SK-N-SH treated with all-trans-retinoic acid at 6 μM for 48 hours (cell line): ENCODE measurements around the gene ARL4D.

Experiments used
- ATAC-seq: fragments of 200-7000 bp; cut with Tn5 transposase; 3 replicates; pipeline ENCODE4 v1.9.1; 2020; ENCODE audit warnings: mild to moderate bottlenecking, moderate library complexity
- ARNTL ChIP-seq: fragments of 450-650 bp; formaldehyde crosslinking; IDR thresholded peaks from 2 replicates; pipeline ENCODE4 v1.5.0; 2020; ENCODE audit warnings: low read depth, mild to moderate bottlenecking, moderate library complexity, borderline replicate concordance
- ESRRG ChIP-seq: fragments of 250-450 bp; sonication (Bioruptor Pico); IDR thresholded peaks from 2 replicates; pipeline ENCODE4 v1.6.1; 2021; ENCODE audit warnings: mild to moderate bottlenecking
- GLIS3 ChIP-seq: fragments of 250-450 bp; sonication (Bioruptor Pico); IDR thresholded peaks from 2 replicates; pipeline ENCODE4 v1.5.0; 2020; ENCODE audit warnings: mild to moderate bottlenecking, moderate library complexity
- ISL1 ChIP-seq: fragments of 250-450 bp; sonication (Bioruptor Pico); IDR thresholded peaks from 2 replicates; pipeline ENCODE4 v2.1.2; 2022; ENCODE audit warnings: mild to moderate bottlenecking, moderate library complexity
- OSR1 ChIP-seq: fragments of 250-450 bp; sonication (Bioruptor Pico); IDR thresholded peaks from 2 replicates; pipeline ENCODE4 v1.8.0; 2022; ENCODE audit warnings: moderate library complexity, mild to moderate bottlenecking, inconsistent platforms
- RARB ChIP-seq: fragments of 250-450 bp; sonication (Bioruptor Pico); IDR thresholded peaks from 2 replicates; pipeline ENCODE4 v1.8.0; 2021; ENCODE audit warnings: mild to moderate bottlenecking, moderate library complexity
- SNAI2 ChIP-seq: fragments of 250-450 bp; sonication (Bioruptor Pico); IDR thresholded peaks from 2 replicates; pipeline ENCODE4 v1.5.0; 2020; ENCODE audit warnings: mild to moderate bottlenecking, moderate library complexity
- TCF4 ChIP-seq: fragments of 250-450 bp; sonication (Bioruptor Pico); IDR thresholded peaks from 2 replicates; pipeline ENCODE4 v1.8.0; 2021; ENCODE audit warnings: mild to moderate bottlenecking, moderate library complexity, borderline replicate concordance
- TOX ChIP-seq: fragments of 250-450 bp; sonication (Bioruptor Pico); IDR thresholded peaks from 2 replicates; pipeline ENCODE4 v1.8.0; 2021; ENCODE audit warnings: mild to moderate bottlenecking, moderate library complexity, borderline replicate concordance
- ZC3H10 ChIP-seq: fragments of 250-450 bp; sonication (Bioruptor Pico); IDR thresholded peaks from 2 replicates; pipeline ENCODE4 v1.5.1; 2021; ENCODE audit warnings: mild to moderate bottlenecking, moderate library complexity
- ZFP30 ChIP-seq: fragments of 450-650 bp; formaldehyde crosslinking; IDR thresholded peaks from 2 replicates; pipeline ENCODE4 v1.5.0; 2022; ENCODE audit warnings: mild to moderate bottlenecking, moderate library complexity
- ZNF565 ChIP-seq: fragments of 450-650 bp; formaldehyde crosslinking; conservative IDR thresholded peaks from 2 replicates; pipeline ENCODE4 v1.5.0; 2020; ENCODE audit warnings: low read depth, mild to moderate bottlenecking, moderate library complexity
- ZNF8 ChIP-seq: fragments of 450-650 bp; formaldehyde crosslinking; IDR thresholded peaks from 2 replicates; pipeline ENCODE4 v1.5.0; 2020; ENCODE audit warnings: mild to moderate bottlenecking, moderate library complexity
- TF ChIP-seq, protein P1 (sequence below): fragments of 250-450 bp; sonication (Bioruptor Pico); IDR thresholded peaks from 2 replicates; pipeline ENCODE4 v1.8.0; 2020; ENCODE audit warnings: mild to moderate bottlenecking, moderate library complexity, borderline replicate concordance
- TF ChIP-seq, protein P2 (sequence below): fragments of 250-450 bp; sonication (Bioruptor Pico); IDR thresholded peaks from 2 replicates; pipeline ENCODE4 v1.8.0; 2021; ENCODE audit warnings: low read depth, mild to moderate bottlenecking, moderate library complexity, borderline replicate concordance
- TF ChIP-seq, protein P3 (sequence below): fragments of 250-450 bp; sonication (Bioruptor Pico); IDR thresholded peaks from 2 replicates; pipeline ENCODE4 v1.5.0; 2020; ENCODE audit warnings: mild to moderate bottlenecking, moderate library complexity
- TF ChIP-seq, protein P4 (sequence below): fragments of 250-450 bp; sonication (Bioruptor Pico); IDR thresholded peaks from 2 replicates; pipeline ENCODE4 v1.5.1; 2021; ENCODE audit warnings: mild to moderate bottlenecking, moderate library complexity
- TF ChIP-seq, protein P5 (sequence below): fragments of 250-450 bp; sonication (Bioruptor Pico); IDR thresholded peaks from 2 replicates; pipeline ENCODE4 v1.5.1; 2020; ENCODE audit warnings: low read depth, mild to moderate bottlenecking, moderate library complexity

ARL4D gene

DNA sequence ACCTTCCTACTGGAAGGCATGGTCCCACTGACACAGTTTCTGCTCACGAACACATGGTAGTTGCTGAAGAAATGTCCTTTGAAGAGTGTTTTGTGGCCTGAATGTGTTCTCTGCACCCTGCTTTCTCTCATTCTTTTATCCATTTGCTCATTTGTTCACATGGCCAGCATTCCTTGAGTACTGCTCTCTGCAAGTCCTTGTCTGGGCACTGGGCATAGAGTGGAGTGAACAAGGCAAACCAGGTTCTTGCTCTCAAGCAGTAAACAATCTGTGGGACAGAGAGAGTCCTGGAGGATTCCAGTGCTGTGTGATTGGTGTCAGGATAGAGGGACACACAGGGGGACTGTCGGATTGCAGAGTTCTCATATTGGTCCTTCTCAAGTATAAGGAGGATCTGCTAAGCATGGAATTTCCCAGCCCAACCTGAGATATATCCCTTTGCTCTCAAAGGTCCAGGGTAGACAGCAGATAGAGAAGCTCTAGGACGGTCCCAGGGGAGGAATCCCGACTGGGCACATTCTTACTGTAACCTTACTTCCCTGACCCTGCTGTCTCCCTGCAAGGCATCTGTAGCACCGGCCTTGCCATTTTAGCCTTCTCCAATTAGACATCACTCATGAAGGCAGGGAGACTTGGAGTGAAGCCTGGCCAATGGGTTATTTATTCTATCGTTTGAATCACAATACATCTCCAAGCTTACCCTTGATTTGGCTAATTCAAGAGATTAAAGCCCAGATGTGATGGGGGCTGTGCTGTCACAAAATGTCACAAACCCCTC lies 32.3 kb downstream of the ARL4D start:
- TF ChIP-seq OSR1 (CRISPR knock-in tag): no peak
- TF ChIP-seq, protein P1, sequence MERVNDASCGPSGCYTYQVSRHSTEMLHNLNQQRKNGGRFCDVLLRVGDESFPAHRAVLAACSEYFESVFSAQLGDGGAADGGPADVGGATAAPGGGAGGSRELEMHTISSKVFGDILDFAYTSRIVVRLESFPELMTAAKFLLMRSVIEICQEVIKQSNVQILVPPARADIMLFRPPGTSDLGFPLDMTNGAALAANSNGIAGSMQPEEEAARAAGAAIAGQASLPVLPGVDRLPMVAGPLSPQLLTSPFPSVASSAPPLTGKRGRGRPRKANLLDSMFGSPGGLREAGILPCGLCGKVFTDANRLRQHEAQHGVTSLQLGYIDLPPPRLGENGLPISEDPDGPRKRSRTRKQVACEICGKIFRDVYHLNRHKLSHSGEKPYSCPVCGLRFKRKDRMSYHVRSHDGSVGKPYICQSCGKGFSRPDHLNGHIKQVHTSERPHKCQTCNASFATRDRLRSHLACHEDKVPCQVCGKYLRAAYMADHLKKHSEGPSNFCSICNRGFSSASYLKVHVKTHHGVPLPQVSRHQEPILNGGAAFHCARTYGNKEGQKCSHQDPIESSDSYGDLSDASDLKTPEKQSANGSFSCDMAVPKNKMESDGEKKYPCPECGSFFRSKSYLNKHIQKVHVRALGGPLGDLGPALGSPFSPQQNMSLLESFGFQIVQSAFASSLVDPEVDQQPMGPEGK: no peak
- TF ChIP-seq, protein P2, sequence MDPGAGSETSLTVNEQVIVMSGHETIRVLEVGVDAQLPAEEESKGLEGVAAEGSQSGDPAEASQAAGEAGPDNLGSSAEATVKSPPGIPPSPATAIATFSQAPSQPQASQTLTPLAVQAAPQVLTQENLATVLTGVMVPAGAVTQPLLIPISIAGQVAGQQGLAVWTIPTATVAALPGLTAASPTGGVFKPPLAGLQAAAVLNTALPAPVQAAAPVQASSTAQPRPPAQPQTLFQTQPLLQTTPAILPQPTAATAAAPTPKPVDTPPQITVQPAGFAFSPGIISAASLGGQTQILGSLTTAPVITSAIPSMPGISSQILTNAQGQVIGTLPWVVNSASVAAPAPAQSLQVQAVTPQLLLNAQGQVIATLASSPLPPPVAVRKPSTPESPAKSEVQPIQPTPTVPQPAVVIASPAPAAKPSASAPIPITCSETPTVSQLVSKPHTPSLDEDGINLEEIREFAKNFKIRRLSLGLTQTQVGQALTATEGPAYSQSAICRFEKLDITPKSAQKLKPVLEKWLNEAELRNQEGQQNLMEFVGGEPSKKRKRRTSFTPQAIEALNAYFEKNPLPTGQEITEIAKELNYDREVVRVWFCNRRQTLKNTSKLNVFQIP (CRISPR knock-in tag): no peak
- ATAC-seq: no peak

DNA sequence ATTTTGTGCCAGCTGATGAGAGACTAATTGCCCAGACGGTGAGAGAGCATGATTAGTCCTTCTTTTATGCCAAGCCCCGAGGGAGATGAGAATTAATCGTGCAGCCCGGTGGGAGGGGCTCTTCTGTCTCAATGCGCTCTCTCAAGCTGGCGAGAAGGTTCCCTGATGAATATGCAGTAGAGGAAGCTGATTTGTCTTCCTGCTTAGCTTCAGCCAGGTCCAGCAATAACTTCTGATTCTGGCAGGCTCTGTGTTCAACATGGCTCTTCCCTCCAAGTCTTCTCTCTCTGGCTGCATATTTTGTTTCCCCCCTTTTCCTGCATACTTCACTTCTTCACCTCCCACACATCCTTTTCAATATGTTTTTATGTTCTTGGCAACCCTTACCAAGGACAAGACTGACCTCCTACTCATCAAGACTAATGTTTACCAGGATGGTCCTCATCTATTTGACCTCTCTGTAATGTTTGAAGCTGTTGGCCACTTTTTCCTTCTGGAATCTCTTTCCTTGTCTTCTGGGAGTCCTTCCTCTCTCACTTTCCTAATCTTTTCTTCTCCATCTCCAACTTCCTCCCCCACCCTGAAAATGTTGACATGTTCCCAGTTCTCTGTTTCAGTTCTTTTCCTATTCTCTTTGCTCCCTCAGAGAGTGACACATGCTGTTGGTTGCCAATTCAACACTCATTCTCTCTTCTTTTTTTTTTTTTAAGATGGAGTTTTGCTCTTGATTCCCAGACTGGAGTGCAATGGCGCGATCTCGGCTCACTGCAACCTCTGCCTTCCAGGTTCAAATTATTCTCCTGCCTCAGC lies 33.1 kb downstream of the ARL4D start:
- TF ChIP-seq ZNF8 (CRISPR knock-in tag): no peak
- TF ChIP-seq, protein P2 (CRISPR knock-in tag): no peak
- no peak for TF ChIP-seq TOX (CRISPR knock-in tag)
- no peak for TF ChIP-seq ZC3H10 (CRISPR knock-in tag)
- TF ChIP-seq, protein P3, sequence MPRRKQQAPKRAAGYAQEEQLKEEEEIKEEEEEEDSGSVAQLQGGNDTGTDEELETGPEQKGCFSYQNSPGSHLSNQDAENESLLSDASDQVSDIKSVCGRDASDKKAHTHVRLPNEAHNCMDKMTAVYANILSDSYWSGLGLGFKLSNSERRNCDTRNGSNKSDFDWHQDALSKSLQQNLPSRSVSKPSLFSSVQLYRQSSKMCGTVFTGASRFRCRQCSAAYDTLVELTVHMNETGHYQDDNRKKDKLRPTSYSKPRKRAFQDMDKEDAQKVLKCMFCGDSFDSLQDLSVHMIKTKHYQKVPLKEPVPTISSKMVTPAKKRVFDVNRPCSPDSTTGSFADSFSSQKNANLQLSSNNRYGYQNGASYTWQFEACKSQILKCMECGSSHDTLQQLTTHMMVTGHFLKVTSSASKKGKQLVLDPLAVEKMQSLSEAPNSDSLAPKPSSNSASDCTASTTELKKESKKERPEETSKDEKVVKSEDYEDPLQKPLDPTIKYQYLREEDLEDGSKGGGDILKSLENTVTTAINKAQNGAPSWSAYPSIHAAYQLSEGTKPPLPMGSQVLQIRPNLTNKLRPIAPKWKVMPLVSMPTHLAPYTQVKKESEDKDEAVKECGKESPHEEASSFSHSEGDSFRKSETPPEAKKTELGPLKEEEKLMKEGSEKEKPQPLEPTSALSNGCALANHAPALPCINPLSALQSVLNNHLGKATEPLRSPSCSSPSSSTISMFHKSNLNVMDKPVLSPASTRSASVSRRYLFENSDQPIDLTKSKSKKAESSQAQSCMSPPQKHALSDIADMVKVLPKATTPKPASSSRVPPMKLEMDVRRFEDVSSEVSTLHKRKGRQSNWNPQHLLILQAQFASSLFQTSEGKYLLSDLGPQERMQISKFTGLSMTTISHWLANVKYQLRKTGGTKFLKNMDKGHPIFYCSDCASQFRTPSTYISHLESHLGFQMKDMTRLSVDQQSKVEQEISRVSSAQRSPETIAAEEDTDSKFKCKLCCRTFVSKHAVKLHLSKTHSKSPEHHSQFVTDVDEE (CRISPR knock-in tag): no peak
- TF ChIP-seq ISL1 (CRISPR knock-in tag): no peak
- TF ChIP-seq ZFP30 (CRISPR knock-in tag): no peak
- no peak for TF ChIP-seq SNAI2
- TF ChIP-seq GLIS3: no peak
- no peak for TF ChIP-seq ZNF565 (CRISPR knock-in tag)
- no peak for TF ChIP-seq ESRRG (CRISPR knock-in tag)
- ATAC-seq: no peak

DNA sequence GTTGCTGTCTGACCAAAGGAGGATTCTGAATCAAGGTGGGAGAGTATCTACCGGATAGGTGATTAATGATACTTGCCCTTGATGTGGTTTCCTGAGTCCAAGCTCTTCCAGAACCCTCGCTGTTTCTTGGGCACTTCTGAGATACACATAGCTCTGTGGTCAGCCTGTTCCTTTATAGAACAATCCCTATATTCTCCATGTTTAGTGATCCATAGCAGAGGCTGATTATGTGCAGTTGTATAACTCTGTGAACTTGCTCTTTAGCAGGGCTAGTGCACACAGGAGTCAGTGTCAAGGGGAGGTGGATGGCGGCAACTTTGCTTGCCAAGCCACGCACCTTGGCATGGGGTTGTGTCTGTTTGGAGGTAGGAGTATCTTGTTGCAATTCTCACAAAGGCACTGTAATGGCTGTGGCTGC lies 36.1 kb downstream of the ARL4D start:
- no peak for ATAC-seq
- TF ChIP-seq TCF4 (CRISPR knock-in tag): no peak
- no peak for TF ChIP-seq ESRRG (CRISPR knock-in tag)
- TF ChIP-seq ARNTL: no peak
- TF ChIP-seq ZFP30 (CRISPR knock-in tag): no peak
- TF ChIP-seq, protein P4, sequence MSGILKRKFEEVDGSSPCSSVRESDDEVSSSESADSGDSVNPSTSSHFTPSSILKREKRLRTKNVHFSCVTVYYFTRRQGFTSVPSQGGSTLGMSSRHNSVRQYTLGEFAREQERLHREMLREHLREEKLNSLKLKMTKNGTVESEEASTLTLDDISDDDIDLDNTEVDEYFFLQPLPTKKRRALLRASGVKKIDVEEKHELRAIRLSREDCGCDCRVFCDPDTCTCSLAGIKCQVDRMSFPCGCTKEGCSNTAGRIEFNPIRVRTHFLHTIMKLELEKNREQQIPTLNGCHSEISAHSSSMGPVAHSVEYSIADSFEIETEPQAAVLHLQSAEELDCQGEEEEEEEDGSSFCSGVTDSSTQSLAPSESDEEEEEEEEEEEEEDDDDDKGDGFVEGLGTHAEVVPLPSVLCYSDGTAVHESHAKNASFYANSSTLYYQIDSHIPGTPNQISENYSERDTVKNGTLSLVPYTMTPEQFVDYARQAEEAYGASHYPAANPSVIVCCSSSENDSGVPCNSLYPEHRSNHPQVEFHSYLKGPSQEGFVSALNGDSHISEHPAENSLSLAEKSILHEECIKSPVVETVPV (CRISPR knock-in tag): no peak
- TF ChIP-seq, protein P2 (CRISPR knock-in tag): no peak
- TF ChIP-seq, protein P3 (CRISPR knock-in tag): no peak
- no peak for TF ChIP-seq RARB (CRISPR knock-in tag)
- TF ChIP-seq, protein P5, sequence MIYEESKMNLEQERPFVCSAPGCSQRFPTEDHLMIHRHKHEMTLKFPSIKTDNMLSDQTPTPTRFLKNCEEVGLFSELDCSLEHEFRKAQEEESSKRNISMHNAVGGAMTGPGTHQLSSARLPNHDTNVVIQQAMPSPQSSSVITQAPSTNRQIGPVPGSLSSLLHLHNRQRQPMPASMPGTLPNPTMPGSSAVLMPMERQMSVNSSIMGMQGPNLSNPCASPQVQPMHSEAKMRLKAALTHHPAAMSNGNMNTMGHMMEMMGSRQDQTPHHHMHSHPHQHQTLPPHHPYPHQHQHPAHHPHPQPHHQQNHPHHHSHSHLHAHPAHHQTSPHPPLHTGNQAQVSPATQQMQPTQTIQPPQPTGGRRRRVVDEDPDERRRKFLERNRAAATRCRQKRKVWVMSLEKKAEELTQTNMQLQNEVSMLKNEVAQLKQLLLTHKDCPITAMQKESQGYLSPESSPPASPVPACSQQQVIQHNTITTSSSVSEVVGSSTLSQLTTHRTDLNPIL (CRISPR knock-in tag): no peak
